GM12878 (cell line): ENCODE results near the gene MAMLD1. TPM values are rescaled to one million over a fixed set of nuclear protein-coding genes. Genes with fewer than 3 reads are reported as not detected.

Experiments used
- ATAC-seq: fragments of 200-7000 bp; cut with Tn5 transposase; 3 replicates; pipeline ENCODE4 v1.9.1; 2020; ENCODE audit warnings: mild to moderate bottlenecking, moderate library complexity
- BruUV-seq: library from RNA; stranded (reverse); fragments of 400-500 nt; replicated peaks from 2 replicates; lab custom pipeline; 2021; lab: Mats Ljungman, UMichigan
- CTCF ChIA-PET: fragments of 300-600 bp; sonication (Branson Sonifier 250); formaldehyde crosslinking; extraction: SDS; loops from one replicate; lab custom pipeline; 2021; ENCODE audit warnings: inconsistent platforms; lab: Yijun Ruan, JAX
- POLR2A ChIA-PET: fragments of 350-600 bp; formaldehyde crosslinking; extraction: SDS; loops from one replicate; lab custom pipeline; 2021; ENCODE audit warnings: inconsistent platforms; lab: Charles Lee
- RAD21 ChIA-PET: fragments of 300-600 bp; sonication (Branson Sonifier 250); formaldehyde crosslinking; loops from one replicate; lab custom pipeline; 2023; ENCODE audit warnings: antibody characterized with exemption; ENCODE audit not compliant: unreplicated experiment; lab: Charles Lee
- SMC1A ChIA-PET: fragments of 300-600 bp; sonication (Branson Sonifier 250); formaldehyde crosslinking; loops from one replicate; lab custom pipeline; 2023; ENCODE audit not compliant: unreplicated experiment, uncharacterized antibody; lab: Charles Lee
- DNase-seq: peaks from one replicate; pipeline ENCODE4 v3.0.0-alpha.2; 2011; ENCODE audit warnings: low read depth, low spot score
- FAIRE-seq: peaks from 3 replicates; lab custom pipeline; 2011; peaks lifted over from hg19 to GRCh38; lab: Jason Lieb, UNC
- H2AFZ ChIP-seq: 2 replicates; pipeline ENCODE4 v1.6.0; 2011; ENCODE audit warnings: low read depth, low read length, control low read depth; ENCODE audit not compliant: control insufficient read depth
- H3K27ac ChIP-seq: 2 replicates; pipeline ENCODE4 v1.5.1; 2011; ENCODE audit warnings: control low read depth; ENCODE audit not compliant: control insufficient read depth, insufficient read depth
- H3K27me3 ChIP-seq, 2 experiments: replicated peaks in 1 of 2; 2 replicates each; pipeline versions ENCODE4 v1.6.0 to v1.6.1; 2011; ENCODE audit warnings: low read length in 1 of 2; ENCODE audit not compliant: control insufficient read depth in 2 of 2, insufficient read depth in 2 of 2
- H3K36me3 ChIP-seq, 2 experiments: 2 replicates each; pipeline ENCODE4 v1.5.1; 2011; ENCODE audit warnings: low read length in 1 of 2; ENCODE audit not compliant: control insufficient read depth in 2 of 2, insufficient read depth in 2 of 2
- H3K4me1 ChIP-seq: 2 replicates; pipeline ENCODE4 v1.6.1; 2011; ENCODE audit warnings: mild to moderate bottlenecking, low read length, moderate library complexity, mixed read lengths; ENCODE audit not compliant: control insufficient read depth, insufficient read depth
- H3K4me2 ChIP-seq: 2 replicates; pipeline ENCODE4 v1.6.0; 2011; ENCODE audit warnings: control low read depth; ENCODE audit not compliant: control insufficient read depth, insufficient read depth
- H3K4me3 ChIP-seq: fragments of 200-600 bp; sonication (generic); 2 replicates; pipeline ENCODE4 v1.5.1; 2016
- H3K79me2 ChIP-seq: 2 replicates; pipeline ENCODE4 v1.6.0; 2011; ENCODE audit warnings: low read length; ENCODE audit not compliant: control insufficient read depth, insufficient read depth
- H3K9ac ChIP-seq: 2 replicates; pipeline ENCODE4 v1.8.0; 2011; ENCODE audit warnings: low read length, control low read depth, mixed read lengths; ENCODE audit not compliant: control insufficient read depth, insufficient read depth
- H3K9me3 ChIP-seq: replicated peaks from 3 replicates; pipeline ENCODE4 v1.5.1; 2011; ENCODE audit warnings: mild to moderate bottlenecking, low read length; ENCODE audit not compliant: control insufficient read depth, insufficient read depth
- H4K20me1 ChIP-seq: 2 replicates; pipeline ENCODE4 v1.6.0; 2011; ENCODE audit not compliant: control insufficient read depth, insufficient read depth
- BCLAF1 ChIP-seq: fragments of 450-650 bp; IDR thresholded peaks from 2 replicates; pipeline ENCODE4 v1.6.1; 2017; ENCODE audit warnings: antibody characterized with exemption, mild to moderate bottlenecking, moderate library complexity
- JUNB ChIP-seq: IDR thresholded peaks from 2 replicates; pipeline ENCODE4 v1.6.1; 2016; ENCODE audit warnings: antibody characterized with exemption, mild to moderate bottlenecking
- NRF1 ChIP-seq: conservative IDR thresholded peaks from 2 replicates; pipeline ENCODE4 v1.6.1; 2011; ENCODE audit warnings: mild to moderate bottlenecking, low read depth, low read length, improper control_type of control experiment
- POLR2A ChIP-seq: IDR thresholded peaks from 2 replicates; pipeline ENCODE4 v1.6.1; 2011; ENCODE audit warnings: low read depth, mild to moderate bottlenecking, low read length
- RAD21 ChIP-seq: IDR thresholded peaks from 2 replicates; pipeline ENCODE4 v1.6.1; 2011; ENCODE audit warnings: mild to moderate bottlenecking, low read depth, low read length, moderate library complexity; ENCODE audit not compliant: insufficient read depth
- REST ChIP-seq: IDR thresholded peaks from 2 replicates; pipeline ENCODE4 v1.6.1; 2012; ENCODE audit warnings: mild to moderate bottlenecking, low read depth, low read length
- SMC3 ChIP-seq: IDR thresholded peaks from 2 replicates; pipeline ENCODE4 v1.6.1; 2011; ENCODE audit warnings: low read length, improper control_type of control experiment, borderline replicate concordance
- TCF7 ChIP-seq: IDR thresholded peaks from 2 replicates; pipeline ENCODE4 v1.6.1; 2014; ENCODE audit warnings: antibody characterized with exemption, borderline replicate concordance
- USF1 ChIP-seq: IDR thresholded peaks from 2 replicates; pipeline ENCODE4 v1.6.1; 2011; ENCODE audit warnings: borderline replicate concordance, low read depth, mild to moderate bottlenecking, moderate library complexity, mixed read lengths, low read length; ENCODE audit not compliant: insufficient read depth; ENCODE audit errors: extremely low read length
- ZBED1 ChIP-seq: IDR thresholded peaks from 2 replicates; pipeline ENCODE4 v1.6.1; 2016; ENCODE audit warnings: borderline replicate concordance
- ZBTB40 ChIP-seq: fragments of 450-650 bp; IDR thresholded peaks from 2 replicates; pipeline ENCODE4 v1.6.1; 2016; ENCODE audit warnings: mild to moderate bottlenecking, moderate library complexity, borderline replicate concordance
- WGBS: methylation state at CpG from one replicate; pipeline ENCODE4 v1.1.6; 2016; ENCODE audit warnings: low lambda C conversion rate; ENCODE audit not compliant: insufficient replicate concordance, insufficient coverage; ENCODE audit errors: missing lambda C conversion rate; 5-methylcytosine and 5-hydroxymethylcytosine counted together
- in situ Hi-C: fragments of 300-500 bp; cut with MboI; formaldehyde crosslinking; loops from 9 replicates; pipeline ENCODE4 v1.14.3; 2018; ENCODE audit warnings: mixed read lengths
- intact Hi-C: fragments of 100-400 bp; cut with micrococcal nuclease; formaldehyde crosslinking; loops from one replicate; pipeline ENCODE4 v1.14.2; 2022; ENCODE audit not compliant: unreplicated experiment
- polyA plus RNA-seq, 11 experiments: library from polyadenylated mRNA; depleted of rRNA in 4 of 11; unstranded in 6 of 11; stranded (reverse) in 5 of 11; fragments of >200 nt; fragmentation: Nextera tagmentation in 4 of 11; fragmentation: Illumina TruSeq in 1 of 11; extraction: Ambion mirVana in 4 of 11; extraction: Trizol in 1 of 11; gene quantifications; 1 replicate in 1 of 11; 2 replicates in 10 of 11; pipeline versions ENCODE4 v1.2.1 to v1.2.3, GENCODE V29; 2011 to 2016; ENCODE audit warnings: inconsistent platforms in 2 of 11, missing spikeins in 2 of 11, low read depth in 1 of 11
- total RNA-seq, 4 experiments: library from RNA; depleted of rRNA in 3 of 4; stranded (reverse); fragments of >200 nt in 3 of 4; fragmentation: Illumina TruSeq in 1 of 4; extraction: Trizol in 1 of 4; gene quantifications; 2 replicates each; pipeline versions ENCODE4 v1.2.1 to v1.2.3, GENCODE V29; 2013 to 2021

Gene MAMLD1
- total and polyA plus RNA-seq, 10 of the 15 experiments (the other 5 are each of a cell fraction or from before 2014, with no cell fraction given), result 0.03 to 0.05 TPM; not detected in 8

- ChIA-PET SMC1A (no interaction called here), CTCF (no interaction called here), RAD21 (no interaction called here), POLR2A (no interaction called here)
- ATAC-seq (no peak), FAIRE-seq (no peak), DNase-seq (no peak)
- Histone ChIP-seq H2AFZ (no peak overlapping the region), H4K20me1 (no peaks in the 10 kb centered on the region), H3K79me2 (no peaks in the 10 kb centered on the region), H3K27me3 (no peaks in the 10 kb centered on the region), H3K27ac (no peak overlapping the region), H3K9me3 (peaks cover 4% of the 10 kb centered on the region; the same call in 1 of the 3 replicates), H3K4me3 (no peak overlapping the region), H3K4me2 (no peak overlapping the region), H3K4me1 (no peaks in the 10 kb centered on the region), H3K36me3 (no peaks in the 10 kb centered on the region), H3K9ac (no peak overlapping the region)
- in situ Hi-C loops, result no loop called here
- TF ChIP-seq ZBTB40 (no peak), USF1 (no peak), RAD21 (no peak), ZBED1 (no peak), JUNB (no peak), TCF7 (no peak), BCLAF1 (no peak), NRF1 (no peak), REST (no peak), POLR2A (no peak), SMC3 (no peak)
- WGBS, result 14% methylated on average over 3 of the region's 3 CpGs
- BruUV-seq, result no TSS peak
- intact Hi-C loops, result no loop called here
These were observed 170.7 kb downstream of the MAMLD1 start for GRCh38 chrX:150533863-150534262.
